ENCODE data around the gene ZNF736.

The ZNF736 gene

GRCh38 chr7:64307254-64308015 lies 6.3 kb upstream of the ZNF736 start (continued):
- TF ChIP-seq PRDM10 (tag by site-specific recombination; IDR thresholded peaks at IDR 0.05) (peak; percentile 83), ZNF391 (tag by site-specific recombination; IDR thresholded peaks at IDR 0.05; ENCODE audit: borderline replicate concordance, low read depth) (no peak), ZNF148 (tag by site-specific recombination; IDR thresholded peaks at IDR 0.05; ENCODE audit: borderline replicate concordance) (no peak), CTCF (tag by site-specific recombination; IDR thresholded peaks at IDR 0.05) (no peak), REPIN1 (tag by site-specific recombination; IDR thresholded peaks at IDR 0.05; ENCODE audit: low read depth) (no peak), ZNF654 (tag by site-specific recombination; IDR thresholded peaks at IDR 0.05; ENCODE audit: low read depth) (no peak), BCL11A (tag by site-specific recombination; IDR thresholded peaks at IDR 0.05; ENCODE audit: low read depth) (no peak), ZSCAN30 (tag by site-specific recombination; IDR thresholded peaks at IDR 0.05) (no peak), ZNF211 (tag by site-specific recombination; IDR thresholded peaks at IDR 0.05; ENCODE audit: low read depth) (no peak), ZFP41 (tag by site-specific recombination; IDR thresholded peaks at IDR 0.05; ENCODE audit: borderline replicate concordance) (no peak), ZNF366 (tag by site-specific recombination; conservative IDR thresholded peaks at IDR 0.05) (no peak), ZNF174 (tag by site-specific recombination; IDR thresholded peaks at IDR 0.05) (no peak), WT1 (tag by site-specific recombination; IDR thresholded peaks at IDR 0.05) (no peak), ZNF292 (tag by site-specific recombination; IDR thresholded peaks at IDR 0.05; ENCODE audit: borderline replicate concordance, low read depth) (no peak), ZBTB49 (tag by site-specific recombination; IDR thresholded peaks at IDR 0.05; ENCODE audit: low read depth) (no peak), PRDM6 (tag by site-specific recombination; IDR thresholded peaks at IDR 0.05) (no peak), ZNF350 (tag by site-specific recombination; IDR thresholded peaks at IDR 0.05) (no peak), ZNF266 (tag by site-specific recombination; IDR thresholded peaks at IDR 0.05; ENCODE audit: low read depth) (no peak), EGR2 (tag by site-specific recombination; IDR thresholded peaks at IDR 0.05; ENCODE audit: low read depth) (no peak), FEZF1 (tag by site-specific recombination; IDR thresholded peaks at IDR 0.05) (no peak), ZNF324 (tag by site-specific recombination; IDR thresholded peaks at IDR 0.05) (no peak), KLF1 (tag by site-specific recombination; IDR thresholded peaks at IDR 0.05) (peak; percentile 67), ZFP69B (tag by site-specific recombination; IDR thresholded peaks at IDR 0.05) (no peak), ZNF18 (tag by site-specific recombination; IDR thresholded peaks at IDR 0.05) (no peak), MZF1 (tag by site-specific recombination; IDR thresholded peaks at IDR 0.05; ENCODE audit: borderline replicate concordance) (no peak), ZBTB20 (tag by site-specific recombination; IDR thresholded peaks at IDR 0.05) (peak; percentile 87)
